ENCODE results near the gene APOBEC3A. TPM values are rescaled to one million over a fixed set of nuclear protein-coding genes. Genes with fewer than 3 reads are reported as not detected.

Gene APOBEC3A
- total RNA-seq, 1 experiment from 2014 or later: not detected

- no peak for DNase-seq (ENCODE audit: unreplicated experiment)
- Mint-ChIP-seq H3K9me3 (ENCODE audit: unreplicated experiment) (no peaks in the 10 kb centered on the region), H3K4me3 (ENCODE audit: unreplicated experiment) (no peak overlapping the region), H3K27me3 (ENCODE audit: insufficient read depth, unreplicated experiment) (peaks cover 68% of the 10 kb centered on the region), H3K4me1 (ENCODE audit: insufficient read depth, unreplicated experiment) (peaks cover 18% of the 10 kb centered on the region), H3K36me3 (ENCODE audit: insufficient read depth, unreplicated experiment) (no peaks in the 10 kb centered on the region), H3K27ac (ENCODE audit: low read depth, unreplicated experiment) (peak overlapping the region; percentile 36)
- BruUV-seq (replicated peaks): no TSS peak
- CTCF ChIA-PET: interaction anchor here (0.6 to 0.9 kb wide), 2 partner anchors 13 to 188 kb away, joined by 3 to 4 read pairs; no protein-coding TSS in a partner anchor
- no peak for TF ChIP-seq CTCF (IDR thresholded peaks at IDR 0.05; ENCODE audit: unreplicated experiment)
- intact Hi-C loops (cut with micrococcal nuclease): no loop called here
- POLR2A ChIA-PET: interaction anchor here (0.6 to 1.1 kb wide), 5 partner anchors 30 to 1900 kb away, joined by 3 to 4 read pairs (median 3); no protein-coding TSS in a partner anchor
Measured at GRCh38 chr22:38954414-38955043, 2.9 kb upstream of the APOBEC3A start.

GRCh38 chr22:38955250-38955905 lies 2.0 kb upstream of the APOBEC3A start:
- DNase-seq (ENCODE audit: unreplicated experiment): no peak
- ChIA-PET CTCF (interaction anchor here (0.5 to 0.6 kb wide), 2 partner anchors 156 to 365 kb away, joined by 3 read pairs; no protein-coding TSS in a partner anchor), POLR2A (no interaction called here)
- Mint-ChIP-seq H3K9me3 (ENCODE audit: unreplicated experiment) (no peaks in the 10 kb centered on the region), H3K36me3 (ENCODE audit: insufficient read depth, unreplicated experiment) (no peaks in the 10 kb centered on the region), H3K4me1 (ENCODE audit: insufficient read depth, unreplicated experiment) (peaks cover 18% of the 10 kb centered on the region), H3K27me3 (ENCODE audit: insufficient read depth, unreplicated experiment) (peaks cover 59% of the 10 kb centered on the region), H3K27ac (ENCODE audit: low read depth, unreplicated experiment) (no peak overlapping the region), H3K4me3 (ENCODE audit: unreplicated experiment) (no peak overlapping the region)
- BruUV-seq (replicated peaks): no TSS peak
- intact Hi-C loops (cut with micrococcal nuclease): no loop called here
- TF ChIP-seq CTCF (IDR thresholded peaks at IDR 0.05; ENCODE audit: unreplicated experiment): no peak

GRCh38 chr22:38955926-38956325 lies 1.5 kb upstream of the APOBEC3A start:
- no TSS peak for BruUV-seq (replicated peaks)
- H3K36me3 Mint-ChIP-seq (ENCODE audit: insufficient read depth, unreplicated experiment): no peaks in the 10 kb centered on the region
- intact Hi-C loops (cut with micrococcal nuclease): no loop called here
- H3K4me3 Mint-ChIP-seq (ENCODE audit: unreplicated experiment): no peak overlapping the region
- H3K27me3 Mint-ChIP-seq (ENCODE audit: insufficient read depth, unreplicated experiment): peaks cover 55% of the 10 kb centered on the region
- ChIA-PET POLR2A (no interaction called here), CTCF (interaction anchor here (0.6 kb wide), 1 partner anchor 364 kb away, joined by 3 read pairs; no protein-coding TSS in a partner anchor)
- no peak for DNase-seq (ENCODE audit: unreplicated experiment)
- no peak for TF ChIP-seq CTCF (IDR thresholded peaks at IDR 0.05; ENCODE audit: unreplicated experiment)
- H3K27ac Mint-ChIP-seq (ENCODE audit: low read depth, unreplicated experiment): no peak overlapping the region
- no peaks in the 10 kb centered on the region for H3K9me3 Mint-ChIP-seq (ENCODE audit: unreplicated experiment)
- H3K4me1 Mint-ChIP-seq (ENCODE audit: insufficient read depth, unreplicated experiment): peaks cover 18% of the 10 kb centered on the region

- TF ChIP-seq CTCF (IDR thresholded peaks at IDR 0.05; ENCODE audit: unreplicated experiment): no peak
- H3K4me3 Mint-ChIP-seq (ENCODE audit: unreplicated experiment): no peak overlapping the region
- H3K9me3 Mint-ChIP-seq (ENCODE audit: unreplicated experiment): no peaks in the 10 kb centered on the region
- CTCF ChIA-PET: no interaction called here
- H3K27me3 Mint-ChIP-seq (ENCODE audit: insufficient read depth, unreplicated experiment): peaks cover 53% of the 10 kb centered on the region
- H3K36me3 Mint-ChIP-seq (ENCODE audit: insufficient read depth, unreplicated experiment): no peaks in the 10 kb centered on the region
- no peak overlapping the region for H3K27ac Mint-ChIP-seq (ENCODE audit: low read depth, unreplicated experiment)
- no TSS peak for BruUV-seq (replicated peaks)
- intact Hi-C loops (cut with micrococcal nuclease): no loop called here
- POLR2A ChIA-PET: no interaction called here
- H3K4me1 Mint-ChIP-seq (ENCODE audit: insufficient read depth, unreplicated experiment): peaks cover 18% of the 10 kb centered on the region
- DNase-seq (ENCODE audit: unreplicated experiment): no peak
Measured at GRCh38 chr22:38956551-38956950, 858 bp upstream of the APOBEC3A start.

Data from MCF 10A (cell line).